HG03139 (cell line): Measurements from ENCODE around the gene ADCY5.

ENCODE experiments used
- ATAC-seq: cut with Tn5 transposase; IDR thresholded peaks from one replicate; pipeline ENCODE4 v1.9.1; 2021; ENCODE audit not compliant: unreplicated experiment

Gene ADCY5

GRCh38 chr3:123290962-123291361, 157.9 kb downstream of the ADCY5 start:
- ATAC-seq: no peak

GRCh38 chr3:123290107-123290930, 158.6 kb downstream of the ADCY5 start:
- ATAC-seq: no peak

GRCh38 chr3:123289391-123290106, 159.3 kb downstream of the ADCY5 start:
- no peak for ATAC-seq

GRCh38 chr3:123287962-123288302, 161.0 kb downstream of the ADCY5 start:
- no peak for ATAC-seq

GRCh38 chr3:123287051-123287961, 161.6 kb downstream of the ADCY5 start:
- no peak for ATAC-seq

- ATAC-seq: no peak
Observed at GRCh38 chr3:123286308-123287023, 162.4 kb downstream of the ADCY5 start.

GRCh38 chr3:123285931-123286307, 163.0 kb downstream of the ADCY5 start:
- ATAC-seq: no peak

GRCh38 chr3:123285479-123285878, 163.4 kb downstream of the ADCY5 start:
- ATAC-seq: no peak

GRCh38 chr3:123285066-123285465, 163.8 kb downstream of the ADCY5 start:
- no peak for ATAC-seq

- no peak for ATAC-seq
Observed at GRCh38 chr3:123284399-123285010, 164.4 kb downstream of the ADCY5 start.

GRCh38 chr3:123283657-123284398, 165.1 kb downstream of the ADCY5 start:
- no peak for ATAC-seq

- no peak for ATAC-seq
Observed at GRCh38 chr3:123283074-123283473, 165.8 kb downstream of the ADCY5 start.

- no peak for ATAC-seq
Observed at GRCh38 chr3:123282461-123282860, 166.4 kb downstream of the ADCY5 start.

GRCh38 chr3:123281929-123282328, 167.0 kb downstream of the ADCY5 start:
- no peak for ATAC-seq

- ATAC-seq: no peak
Observed at GRCh38 chr3:123281406-123281805, 167.5 kb downstream of the ADCY5 start.

- no peak for ATAC-seq
Observed at GRCh38 chr3:123279121-123279520, 169.8 kb downstream of the ADCY5 start.

- ATAC-seq: no peak
Observed at GRCh38 chr3:123278446-123278845, 170.4 kb downstream of the ADCY5 start.

- no peak for ATAC-seq
Observed at GRCh38 chr3:123277106-123277505, 171.8 kb downstream of the ADCY5 start.

GRCh38 chr3:123276346-123277006, 172.4 kb downstream of the ADCY5 start:
- no peak for ATAC-seq
